Activated T-helper 2 cell treated with anti-CD3 and anti-CD28 coated beads, Interferon-gamma antibody, Interleukin-2, Interleukin-4, amounts not matched to agents 10 μg/mL and 5 μg/mL and 100 μg/mL, durations not matched to agents 14 hours and 24 hours and 36 hours (primary cell): ENCODE data around the gene COQ7. TPM values are rescaled to one million over a fixed set of nuclear protein-coding genes. Genes with fewer than 3 reads are reported as not detected.

Source experiments
- DNase-seq: peaks from one replicate; pipeline ENCODE4 v3.0.0; 2021; ENCODE audit warnings: low spot score
- H3K27ac Mint-ChIP-seq: one replicate; pipeline ENCODE4 v1.8.0; 2021; ENCODE audit warnings: mixed read lengths
- H3K27me3 Mint-ChIP-seq: one replicate; pipeline ENCODE4 v1.8.0; 2021; ENCODE audit warnings: low read depth, mixed read lengths
- H3K36me3 Mint-ChIP-seq: one replicate; pipeline ENCODE4 v1.8.0; 2021; ENCODE audit warnings: low read depth, mixed read lengths
- H3K4me1 Mint-ChIP-seq: one replicate; pipeline ENCODE4 v1.8.0; 2021; ENCODE audit warnings: low read depth, mixed read lengths
- H3K4me3 Mint-ChIP-seq: one replicate; pipeline ENCODE4 v1.8.0; 2021; ENCODE audit warnings: low read depth, mild to moderate bottlenecking, moderate library complexity, mixed read lengths
- H3K9me3 Mint-ChIP-seq: one replicate; pipeline ENCODE4 v1.8.0; 2021; ENCODE audit warnings: mixed read lengths
- intact Hi-C: fragments of 100-400 bp; cut with micrococcal nuclease; formaldehyde crosslinking; loops from one replicate; pipeline ENCODE4 v1.15.1; 2023
- total RNA-seq: library from RNA; stranded (reverse); gene quantifications from 2 replicates; pipeline ENCODE4 v1.2.3, GENCODE V29; 2022

COQ7 gene
- total RNA-seq, 1 donor from 2014 or later: 19.7 TPM

DNA sequence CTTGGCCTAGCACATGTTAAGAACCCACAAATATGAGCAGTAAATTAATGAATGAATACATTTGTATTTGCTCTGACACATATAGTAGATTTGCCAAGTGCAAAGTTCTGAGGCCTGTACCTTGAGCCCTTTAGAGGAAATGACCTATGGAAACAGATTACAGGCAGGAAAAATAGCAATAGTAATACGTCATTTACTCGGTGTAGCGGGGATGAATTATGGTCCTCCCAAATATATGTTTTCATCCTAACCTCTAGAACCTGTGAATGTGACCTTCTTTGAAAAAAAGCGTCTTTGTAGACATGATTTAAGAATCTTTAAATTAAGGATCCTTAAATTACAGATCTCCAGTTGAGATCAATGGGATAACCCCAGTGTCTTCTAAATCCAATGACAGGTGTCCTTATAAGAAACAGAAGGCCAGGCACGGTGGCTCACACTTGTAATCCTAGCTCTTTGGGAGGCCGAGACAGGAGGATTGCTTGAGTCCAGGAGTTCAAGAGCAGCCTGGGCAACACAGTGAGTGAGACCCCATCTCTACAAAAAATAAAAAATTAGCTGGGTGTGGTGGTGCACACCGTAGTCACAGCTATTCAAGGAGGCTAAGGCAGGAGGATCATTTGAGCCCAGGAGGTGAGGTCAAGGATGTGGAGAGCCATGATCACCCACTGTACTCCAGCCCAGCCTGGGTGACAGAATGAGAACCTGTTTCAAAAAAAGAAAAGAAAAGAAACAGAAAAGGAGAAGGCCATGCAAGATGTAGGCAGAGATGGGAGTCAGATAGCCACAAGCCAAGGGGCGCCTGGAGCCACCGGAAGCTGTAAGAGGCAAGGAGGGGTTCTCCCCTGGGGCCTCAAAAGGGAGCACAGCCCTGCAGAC, 41.2 kb downstream of the COQ7 start:
- Mint-ChIP-seq H3K4me3 (no peak overlapping the region), H3K27ac (peak overlapping the region; percentile 22), H3K4me1 (peaks cover 26% of the 10 kb centered on the region), H3K9me3 (no peaks in the 10 kb centered on the region), H3K27me3 (no peaks in the 10 kb centered on the region), H3K36me3 (peaks cover 2% of the 10 kb centered on the region)
- no peak for DNase-seq
- intact Hi-C loops: no loop called here

DNA sequence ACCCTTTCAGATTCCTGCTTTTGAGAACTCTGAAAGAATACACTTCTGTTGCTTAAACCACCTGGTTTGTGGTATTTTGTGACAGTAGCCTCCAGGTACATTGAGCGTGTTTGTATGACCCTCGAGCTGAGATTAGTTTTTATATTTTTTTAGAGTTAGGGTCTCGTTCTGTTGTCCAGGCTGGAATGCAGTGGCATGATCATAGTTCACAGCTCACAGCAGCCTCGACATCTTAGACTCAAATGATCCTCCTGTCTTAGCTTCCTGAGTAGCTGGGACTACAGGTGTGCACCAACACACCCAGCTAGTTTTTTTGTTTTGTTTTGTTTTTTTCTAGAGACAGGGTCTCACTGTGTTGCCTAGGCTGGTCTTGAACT, 41.9 kb downstream of the COQ7 start:
- no peak overlapping the region for H3K27ac Mint-ChIP-seq
- H3K36me3 Mint-ChIP-seq: peaks cover 2% of the 10 kb centered on the region
- intact Hi-C loops: no loop called here

DNA sequence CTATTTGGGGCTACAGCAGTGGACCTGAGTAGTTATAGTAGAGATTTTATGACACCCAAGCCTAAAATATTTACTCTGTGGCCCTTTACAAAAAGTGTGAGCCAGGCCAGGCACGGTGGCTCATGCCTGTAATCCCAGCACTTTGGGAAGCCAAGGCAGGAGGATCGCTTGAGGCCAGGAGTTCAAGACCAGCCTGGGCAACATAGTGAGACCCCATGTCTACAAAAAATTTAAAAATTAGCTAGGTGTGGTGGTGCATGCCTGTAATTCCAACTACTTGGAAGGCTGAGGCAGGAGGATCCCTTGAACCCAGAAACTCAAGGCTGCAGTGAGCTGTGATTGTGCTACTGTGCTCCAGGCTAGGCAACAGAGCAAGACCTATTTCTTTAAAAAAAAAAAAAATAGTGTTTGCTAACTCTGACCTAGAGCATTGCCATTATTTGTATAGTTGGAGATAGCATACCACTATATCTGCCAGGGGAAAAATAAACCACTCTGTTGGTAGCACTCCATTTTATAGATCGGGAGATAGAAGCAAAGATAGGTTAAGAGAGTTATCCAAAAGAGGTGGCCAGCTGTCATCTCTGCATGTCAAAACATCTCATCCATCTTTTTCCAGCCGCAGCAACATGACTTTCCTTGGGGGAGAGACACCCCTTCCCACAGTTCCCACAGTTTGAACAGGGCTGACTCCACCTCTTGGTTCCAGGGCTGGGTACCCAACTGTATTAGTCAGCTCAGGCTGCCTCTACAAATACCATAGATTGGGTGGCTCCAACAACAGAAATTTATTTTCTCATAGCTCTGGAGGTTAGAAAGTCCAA, 43.3 kb downstream of the COQ7 start:
- DNase-seq: no peak
- Mint-ChIP-seq H3K9me3 (no peaks in the 10 kb centered on the region), H3K4me3 (no peak overlapping the region), H3K27me3 (no peaks in the 10 kb centered on the region), H3K27ac (no peak overlapping the region), H3K36me3 (peaks cover 12% of the 10 kb centered on the region), H3K4me1 (peaks cover 29% of the 10 kb centered on the region)
- intact Hi-C loops: loop anchor here (10.0 kb wide), 1 partner anchor 186 kb away; the partner anchor contains the start of gene SMG1

More for the DNA sequence above, 41.9 kb downstream of the COQ7 start:
- DNase-seq: no peak
- Mint-ChIP-seq H3K4me3 (no peak overlapping the region), H3K9me3 (no peaks in the 10 kb centered on the region), H3K27me3 (no peaks in the 10 kb centered on the region), H3K4me1 (peaks cover 26% of the 10 kb centered on the region)

DNA sequence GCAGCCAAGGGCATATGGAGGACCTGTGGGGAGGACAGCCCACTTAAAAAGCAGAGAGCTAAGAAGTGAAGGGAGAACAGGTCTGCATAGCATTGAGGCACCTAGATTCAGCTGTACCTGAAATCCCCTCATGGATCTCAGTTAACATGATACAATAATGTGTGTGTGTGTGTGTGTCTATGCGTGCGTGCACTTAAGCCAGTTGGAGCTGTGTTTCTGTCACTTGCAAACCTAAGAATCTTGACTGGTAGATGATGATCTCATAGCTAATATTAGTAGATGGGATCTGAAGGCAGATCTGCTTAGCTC, 44.6 kb downstream of the COQ7 start:
- peaks cover 24% of the 10 kb centered on the region for H3K36me3 Mint-ChIP-seq
- H3K27ac Mint-ChIP-seq: peak overlapping the region; percentile 33
- intact Hi-C loops: loop anchor here (10.0 kb wide), 1 partner anchor 187 kb away; the partner anchor contains the start of gene SMG1
- no peaks in the 10 kb centered on the region for H3K27me3 Mint-ChIP-seq
- H3K9me3 Mint-ChIP-seq: no peaks in the 10 kb centered on the region
- H3K4me3 Mint-ChIP-seq: peak overlapping the region; percentile 60
- no peak for DNase-seq
- H3K4me1 Mint-ChIP-seq: peaks cover 41% of the 10 kb centered on the region

DNA sequence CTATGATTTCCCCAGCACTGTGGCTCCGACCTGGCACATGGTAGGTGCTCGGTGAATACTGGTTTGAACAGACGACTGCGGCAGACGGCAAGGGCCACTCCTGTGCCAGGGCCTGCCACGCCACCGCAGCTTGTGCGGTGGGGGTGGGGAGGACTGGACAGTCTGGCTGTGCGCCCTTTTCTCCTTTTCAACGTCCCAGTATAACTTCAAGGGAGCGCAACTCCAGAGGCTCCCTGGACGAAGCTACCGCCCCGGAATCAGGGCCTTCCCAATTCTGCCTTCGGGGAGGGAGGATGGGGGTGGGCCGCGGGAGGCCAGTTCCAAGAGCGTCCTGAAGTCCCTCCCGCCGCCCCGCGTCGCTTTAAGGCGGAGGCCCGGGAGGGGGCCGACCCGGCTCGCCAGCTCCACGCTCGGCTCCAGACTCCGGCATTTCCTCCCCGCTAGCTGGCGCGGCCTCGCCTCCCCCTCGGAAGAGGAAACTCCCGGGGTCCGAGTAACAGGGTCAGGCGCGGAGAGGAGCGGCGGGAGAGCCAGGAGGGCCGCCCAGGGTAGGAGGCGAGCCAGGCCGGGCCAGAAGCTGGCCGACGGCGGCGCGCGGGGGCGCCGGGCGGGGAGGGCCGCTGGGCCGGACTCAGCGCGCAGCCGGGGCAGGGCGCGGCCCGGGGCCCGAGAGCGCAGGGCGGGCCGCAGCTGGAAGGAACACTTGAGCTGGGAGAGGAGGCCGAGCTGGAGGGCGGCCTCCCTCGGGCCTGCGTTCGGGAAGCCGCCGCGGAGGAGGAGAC, 46.4 kb downstream of the COQ7 start, which contains the start of gene ITPRIPL2:
Gene ITPRIPL2, plus strand, starts transcription at position 388 of the 782 bp plus-strand sequence. CDS start 498 bp downstream, outside the sequence.
- H3K27me3 Mint-ChIP-seq: no peaks in the 10 kb centered on the region
- H3K9me3 Mint-ChIP-seq: no peaks in the 10 kb centered on the region
- H3K4me1 Mint-ChIP-seq: peaks cover 39% of the 10 kb centered on the region
- H3K36me3 Mint-ChIP-seq: peaks cover 32% of the 10 kb centered on the region
- intact Hi-C loops: loop anchor here (10.0 kb wide), 1 partner anchor 189 kb away; the partner anchor contains the start of gene SMG1
- DNase-seq: peak; percentile 43
- peak within 1 kb of the TSS; percentile 83 for H3K4me3 Mint-ChIP-seq
- peak within 1 kb of the TSS; percentile 88 for H3K27ac Mint-ChIP-seq

DNA sequence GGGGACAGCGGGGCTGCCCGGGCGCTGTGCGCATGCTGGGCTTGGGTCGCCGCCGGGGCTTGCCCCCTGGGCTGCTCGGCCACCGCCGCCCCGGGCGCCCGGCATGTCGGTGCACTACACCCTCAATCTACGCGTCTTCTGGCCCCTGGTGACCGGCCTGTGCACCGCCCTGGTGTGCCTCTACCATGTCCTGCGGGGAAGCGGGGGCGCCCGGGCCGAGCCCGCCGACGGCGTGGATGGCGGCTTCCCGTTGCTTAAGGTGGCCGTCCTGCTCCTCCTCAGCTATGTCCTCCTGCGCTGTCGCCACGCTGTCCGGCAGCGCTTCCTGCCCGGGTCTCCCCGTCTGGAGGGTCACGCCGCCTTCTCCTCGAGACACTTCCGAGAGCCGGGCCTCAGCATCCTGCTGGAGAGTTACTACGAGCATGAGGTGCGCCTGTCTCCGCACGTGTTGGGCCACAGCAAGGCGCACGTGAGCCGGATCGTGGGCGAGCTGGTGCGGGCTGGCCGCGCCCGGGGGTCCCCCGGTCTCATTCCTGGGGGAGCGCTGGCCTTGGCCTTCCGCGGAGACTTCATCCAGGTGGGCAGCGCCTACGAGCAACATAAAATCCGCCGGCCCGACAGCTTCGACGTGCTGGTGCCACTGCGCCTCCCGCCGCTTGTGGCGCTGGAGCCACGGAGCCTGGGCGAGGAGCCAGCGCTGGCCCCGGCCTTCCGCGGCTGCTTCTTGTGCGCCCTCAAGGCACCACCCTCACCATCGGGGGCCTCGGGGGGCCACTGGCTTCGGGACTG, 47.1 kb downstream of the COQ7 start:
- Mint-ChIP-seq H3K27ac (peak overlapping the region; percentile 80), H3K4me1 (peaks cover 42% of the 10 kb centered on the region), H3K36me3 (peaks cover 37% of the 10 kb centered on the region), H3K9me3 (no peaks in the 10 kb centered on the region), H3K27me3 (no peaks in the 10 kb centered on the region), H3K4me3 (peak overlapping the region; percentile 82)
- DNase-seq: peak; percentile 23
- intact Hi-C loops: loop anchor here (5.0 to 10.0 kb wide), 4 partner anchors 47 to 408 kb away; partner anchors contain the start of genes CCP110, COQ7, GDE1 and SMG1

DNA sequence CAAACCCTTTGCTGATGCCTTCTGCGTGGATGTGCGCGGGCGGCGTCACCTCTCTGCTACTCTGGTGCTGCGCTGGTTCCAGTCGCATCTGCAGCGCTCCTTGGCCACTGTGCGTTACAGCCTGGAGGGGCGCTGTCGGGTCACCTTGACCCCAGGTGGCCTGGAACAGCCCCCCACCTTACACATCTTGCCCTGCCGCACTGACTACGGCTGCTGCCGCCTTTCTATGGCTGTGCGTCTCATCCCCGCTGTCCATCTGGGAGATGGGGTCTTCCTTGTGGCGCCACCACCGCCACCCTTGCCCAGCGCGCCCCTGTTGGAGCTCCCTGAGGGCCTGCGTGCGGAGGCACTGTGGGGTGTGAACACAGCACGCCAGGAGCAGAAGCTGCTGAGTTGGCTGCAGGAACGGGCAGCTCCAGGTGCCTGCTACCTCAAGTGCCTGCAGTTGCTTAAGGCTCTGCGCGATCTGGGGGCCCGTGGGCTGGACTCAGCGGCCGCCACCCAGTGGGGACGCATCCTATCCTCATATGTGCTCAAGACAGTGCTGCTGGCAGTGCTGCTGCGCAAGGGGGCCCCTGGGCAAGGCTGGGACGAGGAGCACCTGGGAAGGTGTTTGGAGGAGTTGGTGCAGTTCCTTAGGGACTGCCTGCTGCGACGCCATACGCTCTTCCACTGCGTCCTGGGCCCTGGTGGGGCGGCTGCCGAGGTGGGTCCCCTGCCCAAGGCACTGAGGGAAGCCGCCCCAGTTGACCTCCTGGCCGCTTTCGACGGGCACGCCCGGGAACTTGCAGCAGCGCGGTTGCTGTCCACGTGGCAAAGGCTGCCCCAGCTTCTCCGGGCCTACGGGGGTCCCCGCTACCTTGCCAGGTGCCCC, 48.0 kb downstream of the COQ7 start:
- Mint-ChIP-seq H3K4me1 (peaks cover 45% of the 10 kb centered on the region), H3K27me3 (no peaks in the 10 kb centered on the region), H3K4me3 (peak overlapping the region; percentile 77), H3K27ac (peak overlapping the region; percentile 61), H3K36me3 (peaks cover 45% of the 10 kb centered on the region), H3K9me3 (no peaks in the 10 kb centered on the region)
- no peak for DNase-seq
- intact Hi-C loops: loop anchor here (2.0 to 10.0 kb wide), 6 partner anchors 15 to 407 kb away; partner anchors contain the start of genes CCP110, COQ7, GDE1 and SMG1

DNA sequence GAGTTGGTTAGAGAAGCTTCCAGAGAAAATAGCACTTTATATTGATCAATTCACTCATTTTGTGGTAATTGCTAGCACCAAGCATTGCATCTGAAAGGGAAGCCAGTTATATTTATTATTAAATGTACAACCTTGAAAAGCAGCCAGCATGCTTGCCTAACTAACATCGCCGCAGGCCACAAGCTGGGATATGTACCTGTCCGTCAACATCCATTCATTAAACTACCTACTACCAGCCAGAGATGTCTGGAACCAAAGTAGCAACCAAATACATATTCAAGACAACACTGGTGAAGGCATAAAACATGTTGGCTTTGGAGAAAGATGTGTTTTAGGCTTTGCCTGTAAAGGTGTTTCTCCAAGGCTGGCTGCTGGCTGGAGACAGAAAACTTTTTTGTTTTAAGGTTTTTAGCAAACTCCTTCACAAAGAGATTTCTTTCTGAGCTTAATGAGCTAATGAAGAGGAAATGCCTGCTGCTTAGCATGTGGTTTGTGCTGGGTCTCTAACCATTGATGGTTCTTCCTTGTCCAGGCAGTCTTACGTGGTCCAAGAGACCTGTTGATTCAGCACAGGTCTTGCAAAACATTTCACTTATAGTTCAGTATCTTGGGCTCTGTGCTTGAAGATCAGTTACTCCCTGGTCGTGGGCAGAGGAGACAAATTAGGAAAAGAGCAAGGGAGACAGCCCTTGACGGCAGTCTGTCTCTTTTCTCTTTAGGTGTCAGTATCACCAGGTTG, 49.5 kb downstream of the COQ7 start:
- Mint-ChIP-seq H3K36me3 (peaks cover 59% of the 10 kb centered on the region), H3K27ac (peak overlapping the region; percentile 93), H3K4me1 (peaks cover 57% of the 10 kb centered on the region), H3K9me3 (no peaks in the 10 kb centered on the region), H3K27me3 (no peaks in the 10 kb centered on the region), H3K4me3 (peak overlapping the region; percentile 72)
- intact Hi-C loops: loop anchor here (1.0 to 10.0 kb wide), 7 partner anchors 14 to 405 kb away; partner anchors contain the start of genes CCP110, COQ7, GDE1 and SMG1
- no peak for DNase-seq

DNA sequence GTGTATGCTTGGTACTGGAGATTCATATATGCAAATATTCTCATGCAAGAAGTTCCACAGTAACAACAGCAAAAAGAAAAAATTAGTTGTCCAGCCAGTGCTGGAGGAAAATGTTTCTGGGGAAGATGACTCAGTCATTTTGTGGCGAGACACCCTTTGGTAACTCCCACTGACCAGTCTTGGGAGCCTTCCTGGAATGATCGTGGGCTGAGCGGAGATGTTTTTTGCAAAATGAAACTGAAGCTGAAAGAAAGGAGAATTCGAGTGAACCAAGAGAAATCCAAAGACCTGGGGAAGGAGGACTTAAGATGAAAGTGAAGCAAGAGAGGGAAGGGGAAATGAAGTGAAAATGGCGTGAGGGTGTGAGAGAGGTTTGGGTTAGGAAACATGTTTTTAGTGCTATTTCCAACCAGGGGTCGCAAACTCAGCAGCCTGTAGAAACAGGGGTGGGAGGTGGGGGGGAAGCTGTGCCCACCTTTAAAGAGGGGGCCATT, 51.6 kb downstream of the COQ7 start:
- peaks cover 51% of the 10 kb centered on the region for H3K4me1 Mint-ChIP-seq
- intact Hi-C loops: loop anchor here (1.0 to 10.0 kb wide), 7 partner anchors 8 to 403 kb away; partner anchors contain the start of genes CCP110, COQ7, GDE1 and SMG1
- peak overlapping the region; percentile 96 for H3K27ac Mint-ChIP-seq
- peaks cover 72% of the 10 kb centered on the region for H3K36me3 Mint-ChIP-seq
- no peaks in the 10 kb centered on the region for H3K27me3 Mint-ChIP-seq
- H3K4me3 Mint-ChIP-seq: peak overlapping the region; percentile 76
- DNase-seq: peak; percentile 21
- H3K9me3 Mint-ChIP-seq: no peaks in the 10 kb centered on the region

DNA sequence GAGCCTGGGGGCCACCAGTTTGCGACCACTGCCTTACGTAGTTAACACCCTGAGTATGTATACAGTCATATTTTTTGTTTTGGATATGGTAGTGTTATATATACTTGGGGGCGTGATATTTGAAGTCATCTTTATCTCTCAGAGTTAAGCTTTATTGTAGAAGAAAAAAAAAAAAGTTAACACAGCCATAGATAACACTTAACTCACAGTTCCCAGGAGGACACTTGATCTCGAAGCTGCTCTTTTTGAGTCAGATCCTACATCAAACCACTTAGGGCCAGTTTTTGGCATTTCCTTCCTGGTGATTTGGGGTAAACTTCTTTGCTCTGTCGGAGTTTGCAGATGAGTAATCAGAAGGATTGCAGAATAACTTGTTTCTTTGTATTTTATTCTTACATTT, 52.1 kb downstream of the COQ7 start:
- peak overlapping the region; percentile 42 for H3K4me3 Mint-ChIP-seq
- intact Hi-C loops: loop anchor here (1.0 to 10.0 kb wide), 7 partner anchors 8 to 403 kb away; partner anchors contain the start of genes CCP110, COQ7, GDE1 and SMG1
- no peaks in the 10 kb centered on the region for H3K27me3 Mint-ChIP-seq
- peaks cover 2% of the 10 kb centered on the region for H3K9me3 Mint-ChIP-seq
- H3K27ac Mint-ChIP-seq: peak overlapping the region; percentile 96
- peaks cover 51% of the 10 kb centered on the region for H3K4me1 Mint-ChIP-seq
- peaks cover 76% of the 10 kb centered on the region for H3K36me3 Mint-ChIP-seq
- DNase-seq: no peak
